HUES64 (cell line): ENCODE results near the gene MYADML2.

ENCODE experiments used
- H3K27ac ChIP-seq: 2 replicates; pipeline ENCODE4 v1.7.0; 2013; ENCODE audit warnings: low read depth, low read length, inconsistent platforms
- H3K27me3 ChIP-seq: 2 replicates; pipeline ENCODE4 v1.6.1; 2013; ENCODE audit warnings: mild to moderate bottlenecking, low read length; ENCODE audit not compliant: insufficient read depth
- H3K36me3 ChIP-seq: 2 replicates; pipeline ENCODE4 v1.6.1; 2013; ENCODE audit warnings: mild to moderate bottlenecking, low read length; ENCODE audit not compliant: insufficient read depth
- H3K4me1 ChIP-seq: 2 replicates; pipeline ENCODE4 v1.6.1; 2013; ENCODE audit warnings: mild to moderate bottlenecking, low read length, moderate library complexity; ENCODE audit not compliant: insufficient read depth
- H3K4me3 ChIP-seq: 2 replicates; pipeline ENCODE4 v1.5.1; 2013; ENCODE audit warnings: mild to moderate bottlenecking, low read length, moderate library complexity
- H3K9ac ChIP-seq: 2 replicates; pipeline ENCODE4 v1.6.1; 2013; ENCODE audit warnings: mild to moderate bottlenecking, low read depth, low read length
- H3K9me3 ChIP-seq: 2 replicates; pipeline ENCODE4 v1.6.1; 2013; ENCODE audit warnings: low read depth, low read length; ENCODE audit not compliant: insufficient read depth
- WGBS: fragments of 150-250, 120-280 bp; methylation state at CpG from one replicate; pipeline ENCODE4 v1.1.7; 2013; ENCODE audit warnings: missing lambda C conversion rate; 5-methylcytosine and 5-hydroxymethylcytosine counted together

Gene MYADML2

DNA sequence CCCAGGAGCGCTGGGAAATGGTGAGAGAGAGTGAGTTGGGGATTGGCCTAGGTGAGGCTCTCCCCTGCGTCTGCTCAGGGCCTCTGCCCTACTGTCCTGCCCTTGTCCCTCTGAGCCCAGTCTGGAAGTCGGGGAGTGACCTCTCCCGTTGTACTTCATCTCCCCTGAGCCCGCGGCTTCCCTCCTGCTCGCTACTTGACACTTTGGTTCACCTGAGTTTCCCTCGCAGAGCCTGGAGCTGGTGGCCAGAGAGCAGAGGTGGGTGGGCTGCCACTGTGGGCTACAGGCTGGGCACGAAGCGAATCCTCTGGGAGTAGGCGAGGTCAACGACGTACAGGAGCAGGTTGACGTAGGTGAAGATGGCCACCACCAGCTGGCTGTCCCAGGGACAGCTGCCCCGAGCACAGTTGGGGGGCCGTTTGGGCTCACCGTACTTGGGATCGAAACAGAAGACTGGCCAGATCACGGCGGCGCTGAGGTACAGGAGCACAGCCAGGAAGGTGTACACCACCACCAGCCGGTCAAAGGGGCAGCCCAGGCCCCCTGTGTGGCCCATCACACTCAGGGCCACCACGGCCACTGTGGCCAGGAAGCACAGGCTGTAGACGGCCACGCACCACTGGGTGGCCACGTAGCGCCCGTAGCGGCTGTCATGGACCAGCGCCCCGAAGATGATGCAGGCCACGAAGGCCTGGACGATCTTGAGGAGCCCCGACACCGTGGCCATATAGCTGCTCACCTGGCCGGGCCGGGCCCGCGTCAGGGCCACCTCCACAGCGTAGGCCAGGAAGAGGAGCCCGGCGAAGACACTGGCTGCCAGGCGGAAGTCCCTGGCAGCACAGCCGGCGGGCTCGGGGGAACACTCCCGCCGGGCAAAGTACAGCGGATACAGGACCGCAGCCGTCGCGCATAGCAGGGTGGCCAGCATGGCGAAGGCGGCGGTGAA lies 6.2 kb downstream of the MYADML2 start:
- Histone ChIP-seq H3K9me3 (no peaks in the 10 kb centered on the region), H3K4me1 (peaks cover 5% of the 10 kb centered on the region; the same call in 1 of the 2 replicates), H3K9ac (no peak overlapping the region), H3K4me3 (no peak overlapping the region), H3K27me3 (peaks cover 11% of the 10 kb centered on the region), H3K36me3 (no peaks in the 10 kb centered on the region), H3K27ac (no peak overlapping the region)
- WGBS, result 95% methylated on average over 56 of the region's 56 CpGs

DNA sequence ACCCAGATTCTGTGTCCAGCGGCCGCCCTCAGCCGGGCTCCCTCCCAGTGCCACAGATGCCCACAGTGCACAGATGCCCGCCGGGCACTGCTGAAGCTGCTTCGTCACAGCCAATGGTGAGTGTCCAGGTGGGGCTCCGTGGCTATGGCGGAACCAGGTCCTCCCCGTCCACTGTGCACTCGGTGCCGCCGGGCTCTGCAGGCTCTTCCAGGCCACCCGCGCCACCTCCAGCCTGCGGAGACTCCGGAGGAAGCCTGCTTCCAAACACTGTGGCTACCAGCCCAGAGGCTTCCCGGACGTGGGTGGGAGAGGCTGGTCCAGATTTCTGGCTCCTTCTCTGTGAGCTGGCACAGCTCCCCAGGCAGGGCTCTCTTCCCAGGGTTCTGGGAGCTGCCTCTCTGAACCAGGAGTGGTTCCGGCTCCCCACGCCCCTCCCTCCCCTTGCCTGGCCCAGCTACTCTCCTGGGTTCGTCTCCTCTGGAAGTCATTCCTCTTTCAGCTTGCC lies 7.1 kb downstream of the MYADML2 start:
- peaks cover 5% of the 10 kb centered on the region; the same call in 1 of the 2 replicates for H3K4me1 ChIP-seq
- no peak overlapping the region for H3K9ac ChIP-seq
- H3K9me3 ChIP-seq, result no peaks in the 10 kb centered on the region
- no peak overlapping the region for H3K27ac ChIP-seq
- peaks cover 7% of the 10 kb centered on the region for H3K36me3 ChIP-seq
- H3K27me3 ChIP-seq, result peaks cover 11% of the 10 kb centered on the region
- H3K4me3 ChIP-seq, result no peak overlapping the region
- WGBS, result 93% methylated on average over 21 of the region's 21 CpGs

DNA sequence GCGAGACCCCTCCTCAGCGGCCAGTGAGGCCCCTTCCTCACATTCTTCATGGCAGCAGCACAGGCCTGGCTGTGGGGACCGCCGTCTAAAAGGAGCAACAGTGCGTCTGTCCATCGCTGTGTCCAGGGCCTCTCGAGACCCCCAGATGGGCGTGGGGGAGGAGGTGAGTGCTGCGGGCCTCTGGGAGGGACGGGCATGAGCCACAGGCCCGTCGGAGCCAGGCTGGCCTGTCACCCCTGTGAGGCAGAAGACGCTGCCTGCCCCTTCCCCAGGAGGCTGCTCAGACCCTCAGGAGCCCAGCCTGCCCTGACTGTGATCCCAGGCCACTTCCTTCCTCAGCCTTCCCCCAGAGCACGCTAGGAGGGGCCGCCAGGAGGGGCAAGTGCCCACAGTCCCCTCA lies 7.8 kb downstream of the MYADML2 start:
- H3K27me3 ChIP-seq, result peaks cover 11% of the 10 kb centered on the region
- 84% methylated on average over 15 of the region's 15 CpGs for WGBS

DNA sequence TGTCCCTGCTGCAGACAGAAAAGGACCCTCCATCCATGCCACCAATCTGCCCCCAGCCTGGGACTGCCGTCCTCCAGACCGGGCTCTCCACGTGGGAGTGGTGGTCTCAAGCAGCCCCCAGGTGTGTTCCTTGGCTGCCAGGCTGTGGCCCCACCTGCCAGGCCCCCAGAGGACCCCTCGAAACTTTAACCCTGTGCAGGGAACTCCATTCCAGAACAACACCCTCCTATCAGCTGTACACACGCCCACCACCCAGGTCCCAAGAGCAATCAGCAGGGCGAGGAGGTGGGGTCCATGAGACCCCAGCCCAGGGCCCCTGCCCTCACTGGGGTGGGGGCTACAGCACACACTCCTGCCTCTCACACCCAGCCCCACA lies 11.3 kb downstream of the MYADML2 start:
- Histone ChIP-seq H3K9ac (no peak overlapping the region), H3K27me3 (peaks cover 3% of the 10 kb centered on the region; the same call in 1 of the 2 replicates), H3K27ac (no peak overlapping the region), H3K36me3 (peaks cover 25% of the 10 kb centered on the region), H3K4me3 (peak overlapping the region; percentile 16; the same call in 1 of the 2 replicates), H3K9me3 (no peaks in the 10 kb centered on the region), H3K4me1 (no peaks in the 10 kb centered on the region)
- 90% methylated on average over 6 of the region's 6 CpGs for WGBS

More for the DNA sequence above, 7.8 kb downstream of the MYADML2 start:
- Histone ChIP-seq H3K36me3 (peaks cover 15% of the 10 kb centered on the region), H3K4me1 (peaks cover 3% of the 10 kb centered on the region; the same call in 1 of the 2 replicates), H3K4me3 (no peak overlapping the region), H3K27ac (no peak overlapping the region), H3K9ac (no peak overlapping the region), H3K9me3 (no peaks in the 10 kb centered on the region)

DNA sequence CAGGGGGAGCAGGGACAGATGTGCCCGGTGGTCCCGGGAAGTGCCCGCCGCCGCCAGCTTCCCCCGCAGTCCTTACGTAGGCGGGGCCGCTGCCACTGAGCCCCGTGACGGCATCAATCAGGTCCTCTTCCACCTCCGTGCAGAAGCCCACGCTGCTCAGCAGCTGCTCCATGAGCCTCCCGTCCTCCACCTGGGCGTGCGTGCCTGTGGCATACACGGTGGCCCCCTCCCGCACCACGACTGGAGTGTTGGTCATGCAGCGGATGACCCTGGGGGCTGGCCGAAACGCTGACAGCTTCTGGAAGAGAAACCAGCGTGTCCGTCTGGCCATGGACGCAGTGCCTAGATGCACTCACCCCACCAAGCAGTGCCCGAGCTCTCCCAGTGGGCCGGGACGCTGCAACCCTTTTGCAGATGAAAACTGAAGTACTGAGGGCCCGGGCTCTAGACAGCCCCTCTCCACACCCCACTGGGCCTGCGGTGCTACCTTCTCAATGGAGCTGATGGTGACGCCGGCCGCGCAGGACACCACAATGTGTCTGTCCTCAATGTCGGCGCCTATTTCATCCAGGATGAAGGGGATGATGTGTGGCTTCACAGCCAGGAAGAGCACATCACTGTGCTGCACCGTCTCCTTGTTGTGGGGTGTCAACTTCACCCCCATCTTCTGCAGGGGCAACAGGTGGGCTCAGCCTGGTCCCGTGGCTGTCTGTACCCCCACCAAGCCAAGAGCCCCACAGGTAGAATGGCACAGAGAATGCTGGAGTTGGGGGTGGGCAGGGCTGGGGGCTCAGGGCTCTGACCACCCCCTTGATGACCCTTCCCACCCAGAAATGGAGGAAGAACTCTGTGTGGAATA lies 12.0 kb downstream of the MYADML2 start:
- 95% methylated on average over 38 of the region's 38 CpGs for WGBS

DNA sequence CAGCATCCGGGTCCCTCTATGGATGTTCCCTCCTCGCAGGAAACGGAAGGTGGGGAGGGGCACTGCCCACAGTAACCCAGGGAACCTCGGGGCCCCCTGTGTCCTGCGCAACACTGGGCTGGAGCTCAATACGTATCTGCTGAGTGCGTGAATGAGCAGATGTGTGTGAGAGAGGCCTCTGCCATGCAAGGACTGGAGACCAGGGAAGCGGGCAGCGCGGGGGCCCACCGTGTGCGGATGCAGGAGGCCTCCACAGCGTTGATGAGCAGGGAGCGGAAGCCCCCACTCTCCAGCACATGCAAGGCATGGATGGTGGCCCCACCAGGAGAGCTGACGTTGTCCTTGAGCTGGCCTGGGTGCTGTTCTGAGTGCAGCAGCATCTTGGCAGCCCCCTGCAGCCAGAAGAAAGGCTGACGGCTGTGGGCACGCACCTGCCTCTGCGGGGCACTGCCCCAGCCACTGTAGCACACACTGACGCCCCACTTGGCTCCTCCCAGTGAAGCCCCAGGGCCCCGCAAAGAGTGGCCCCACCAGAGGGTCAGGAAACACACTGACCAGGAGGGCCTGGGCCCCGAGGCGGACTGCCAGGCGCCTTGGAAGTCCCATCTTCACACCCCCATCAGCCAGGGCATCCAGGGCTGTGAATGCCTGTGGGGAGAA lies 12.8 kb downstream of the MYADML2 start:
- H3K4me3 ChIP-seq, result no peak overlapping the region
- WGBS, result 94% methylated on average over 23 of the region's 23 CpGs
- H3K9ac ChIP-seq, result no peak overlapping the region
- H3K36me3 ChIP-seq, result peaks cover 25% of the 10 kb centered on the region
- H3K27me3 ChIP-seq, result peaks cover 4% of the 10 kb centered on the region
- H3K9me3 ChIP-seq, result no peaks in the 10 kb centered on the region
- H3K4me1 ChIP-seq, result no peaks in the 10 kb centered on the region
- no peak overlapping the region for H3K27ac ChIP-seq

More for the DNA sequence above, 12.0 kb downstream of the MYADML2 start:
- Histone ChIP-seq H3K4me1 (no peaks in the 10 kb centered on the region), H3K9ac (no peak overlapping the region), H3K36me3 (peaks cover 25% of the 10 kb centered on the region), H3K9me3 (no peaks in the 10 kb centered on the region), H3K4me3 (no peak overlapping the region), H3K27ac (no peak overlapping the region), H3K27me3 (peaks cover 3% of the 10 kb centered on the region; the same call in 1 of the 2 replicates)

DNA sequence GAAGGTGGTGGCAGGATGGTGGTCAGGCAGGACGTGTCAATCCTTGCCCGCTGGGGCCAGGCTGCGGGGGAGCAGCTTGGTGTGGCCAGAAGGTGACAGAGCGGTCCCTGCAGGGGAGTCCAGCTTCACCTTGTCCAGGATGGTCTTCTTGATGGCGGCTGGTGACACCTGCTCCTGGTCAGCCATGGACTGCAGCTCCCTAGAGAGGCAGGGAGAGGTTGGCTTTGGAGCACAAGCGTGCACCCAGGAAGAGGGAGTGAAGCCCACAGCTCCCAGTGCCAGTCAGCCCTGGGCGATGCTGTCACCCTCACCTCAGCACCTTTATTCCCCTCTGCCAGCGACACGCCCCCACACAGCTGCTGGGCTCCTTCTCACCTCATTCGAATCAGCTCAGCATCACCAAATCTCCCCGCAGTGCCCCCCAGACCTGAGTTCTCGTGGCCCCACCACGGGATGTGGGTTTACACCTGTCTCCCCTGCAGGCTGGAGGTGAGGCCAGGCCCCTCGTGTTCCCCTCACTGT lies 13.8 kb downstream of the MYADML2 start:
- H3K36me3 ChIP-seq, result peaks cover 25% of the 10 kb centered on the region
- H3K4me1 ChIP-seq, result no peaks in the 10 kb centered on the region
- 93% methylated on average over 14 of the region's 14 CpGs for WGBS
- H3K4me3 ChIP-seq, result no peak overlapping the region
- no peaks in the 10 kb centered on the region for H3K9me3 ChIP-seq
- H3K9ac ChIP-seq, result no peak overlapping the region
- H3K27ac ChIP-seq, result no peak overlapping the region
- peaks cover 14% of the 10 kb centered on the region for H3K27me3 ChIP-seq

DNA sequence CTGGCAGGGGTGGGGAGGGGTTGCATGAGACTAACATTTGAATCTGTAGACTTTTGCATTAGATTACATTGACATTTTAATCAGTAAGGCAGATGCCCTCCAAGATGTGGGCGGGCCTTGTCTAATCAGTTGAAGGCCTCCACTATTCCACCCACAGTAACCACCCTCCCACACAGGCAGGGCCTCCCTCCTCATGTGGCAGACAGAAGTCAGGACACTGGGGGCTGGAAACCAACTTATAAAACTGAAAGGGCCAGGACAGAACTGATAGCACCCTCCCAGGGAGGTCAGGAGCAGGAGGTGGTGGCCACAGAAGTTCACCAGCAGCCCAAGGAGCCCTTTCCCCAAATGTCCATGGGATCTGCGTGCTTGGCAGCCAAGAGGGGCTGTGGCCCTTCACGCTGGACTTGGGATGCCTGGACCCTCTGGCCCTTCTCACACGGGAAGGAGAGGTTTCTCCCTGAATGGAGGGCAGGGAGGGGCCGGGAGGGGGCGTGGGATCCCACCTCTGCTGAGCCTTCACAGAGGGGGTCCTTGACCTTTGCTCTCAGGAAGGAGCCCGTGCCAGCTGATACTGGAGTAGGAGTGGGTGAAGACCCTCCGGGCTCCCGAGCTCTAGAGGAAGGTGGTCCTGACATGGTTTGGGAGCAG lies 14.6 kb downstream of the MYADML2 start:
- H3K4me1 ChIP-seq, result no peaks in the 10 kb centered on the region
- peaks cover 16% of the 10 kb centered on the region for H3K27me3 ChIP-seq
- 89% methylated on average over 9 of the region's 9 CpGs for WGBS
- H3K27ac ChIP-seq, result no peak overlapping the region
- H3K9me3 ChIP-seq, result no peaks in the 10 kb centered on the region
- peaks cover 25% of the 10 kb centered on the region for H3K36me3 ChIP-seq
- no peak overlapping the region for H3K4me3 ChIP-seq
- H3K9ac ChIP-seq, result no peak overlapping the region

DNA sequence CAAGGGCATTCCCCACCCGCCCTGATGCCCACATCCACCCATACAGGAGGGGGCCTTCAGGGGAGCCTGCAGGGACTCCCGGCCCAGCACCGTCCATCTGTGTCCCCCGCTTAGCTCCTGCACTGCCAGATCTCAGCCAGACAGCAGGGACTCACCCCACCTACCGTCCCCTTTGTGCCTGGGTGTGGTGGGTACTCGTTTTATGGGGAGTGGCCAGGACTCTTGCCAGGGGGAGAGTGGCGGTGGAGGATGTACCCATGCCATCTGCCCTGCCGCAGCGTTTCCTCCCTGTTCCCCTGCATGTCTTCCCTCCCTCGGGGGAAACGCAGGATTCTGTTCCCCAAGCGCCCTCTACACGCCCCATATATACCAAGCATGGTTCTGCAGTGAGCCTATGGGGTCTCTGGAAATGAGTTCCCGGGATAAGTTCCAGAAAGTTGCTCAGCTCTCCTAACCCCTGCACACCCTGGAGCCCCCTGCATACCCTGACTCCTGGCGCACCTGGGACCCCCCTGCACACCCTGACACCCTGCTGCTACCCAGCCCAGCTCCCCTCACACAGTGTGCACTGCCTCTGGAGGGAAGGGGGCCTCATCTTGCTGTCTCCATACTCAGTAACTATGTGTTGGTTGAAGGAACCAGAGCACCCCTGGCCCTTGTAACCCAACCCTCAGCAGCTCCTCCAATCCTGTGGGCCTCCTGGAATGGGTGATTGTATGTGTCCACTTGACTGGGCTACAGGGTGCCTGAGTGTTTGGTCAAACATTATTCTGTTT lies 15.3 kb downstream of the MYADML2 start:
- Histone ChIP-seq H3K9me3 (no peaks in the 10 kb centered on the region), H3K4me3 (no peak overlapping the region), H3K27ac (no peak overlapping the region), H3K27me3 (peaks cover 16% of the 10 kb centered on the region), H3K4me1 (no peaks in the 10 kb centered on the region), H3K9ac (no peak overlapping the region), H3K36me3 (peaks cover 25% of the 10 kb centered on the region)
- WGBS, result 70% methylated on average over 15 of the region's 15 CpGs
